Activated T-helper 2 cell treated with anti-CD3 and anti-CD28 coated beads, Interferon-gamma antibody, Interleukin-2, Interleukin-4, amounts not matched to agents 10 μg/mL and 5 μg/mL and 100 μg/mL, durations not matched to agents 14 hours and 24 hours and 36 hours (primary cell): ENCODE results near the gene ZNF488. TPM values are rescaled to one million over a fixed set of nuclear protein-coding genes. Genes with fewer than 3 reads are reported as not detected.

Experiments
- DNase-seq: peaks from one replicate; pipeline ENCODE4 v3.0.0; 2021; ENCODE audit warnings: low spot score
- H3K27ac Mint-ChIP-seq: one replicate; pipeline ENCODE4 v1.8.0; 2021; ENCODE audit warnings: mixed read lengths
- H3K27me3 Mint-ChIP-seq: one replicate; pipeline ENCODE4 v1.8.0; 2021; ENCODE audit warnings: low read depth, mixed read lengths
- H3K36me3 Mint-ChIP-seq: one replicate; pipeline ENCODE4 v1.8.0; 2021; ENCODE audit warnings: low read depth, mixed read lengths
- H3K4me1 Mint-ChIP-seq: one replicate; pipeline ENCODE4 v1.8.0; 2021; ENCODE audit warnings: low read depth, mixed read lengths
- H3K4me3 Mint-ChIP-seq: one replicate; pipeline ENCODE4 v1.8.0; 2021; ENCODE audit warnings: low read depth, mild to moderate bottlenecking, moderate library complexity, mixed read lengths
- H3K9me3 Mint-ChIP-seq: one replicate; pipeline ENCODE4 v1.8.0; 2021; ENCODE audit warnings: mixed read lengths
- intact Hi-C: fragments of 100-400 bp; cut with micrococcal nuclease; formaldehyde crosslinking; loops from one replicate; pipeline ENCODE4 v1.15.1; 2023
- total RNA-seq: library from RNA; stranded (reverse); gene quantifications from 2 replicates; pipeline ENCODE4 v1.2.3, GENCODE V29; 2022

The ZNF488 gene
- total RNA-seq, 1 donor from 2014 or later, result 1.7 TPM

DNA sequence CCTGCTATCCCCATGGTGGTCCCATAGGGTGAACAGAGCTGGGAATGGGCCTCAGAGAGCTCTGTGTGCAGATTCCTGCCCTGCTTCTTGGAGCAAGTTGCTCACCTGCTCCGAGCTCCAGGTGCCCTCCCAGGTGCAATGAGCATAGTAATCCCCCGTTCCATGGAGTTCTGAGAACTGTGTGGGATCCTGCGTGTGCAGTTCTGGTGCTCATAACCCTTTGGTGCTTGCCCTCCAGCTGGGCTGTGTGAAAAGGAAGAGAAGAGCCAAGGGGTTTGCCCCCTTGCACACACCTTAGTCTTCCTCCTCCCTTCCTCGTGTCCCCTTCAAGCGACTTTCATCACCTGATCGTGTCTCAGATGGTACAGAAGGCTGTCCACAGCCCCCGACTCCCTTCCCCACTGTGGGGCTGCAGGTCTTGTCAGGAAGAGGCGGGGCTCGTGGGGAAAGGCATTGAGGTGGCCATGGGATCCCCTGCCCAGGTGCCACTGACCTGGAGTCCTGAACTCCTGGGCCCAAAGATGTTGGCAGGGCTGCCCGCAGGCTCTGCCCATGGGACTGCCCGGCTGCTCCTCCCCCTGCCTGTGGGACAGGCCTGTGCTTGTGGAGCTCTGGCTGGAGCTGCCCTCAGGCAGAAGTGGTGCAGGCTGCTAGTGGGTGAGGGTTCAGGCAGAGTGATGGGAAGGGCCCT is 21.9 kb upstream of the ZNF488 start:
- Mint-ChIP-seq H3K9me3 (no peaks in the 10 kb centered on the region), H3K4me3 (no peak overlapping the region), H3K36me3 (no peaks in the 10 kb centered on the region), H3K4me1 (peaks cover 4% of the 10 kb centered on the region), H3K27ac (no peak overlapping the region), H3K27me3 (no peaks in the 10 kb centered on the region)
- intact Hi-C loops, result no loop called here
- no peak for DNase-seq

DNA sequence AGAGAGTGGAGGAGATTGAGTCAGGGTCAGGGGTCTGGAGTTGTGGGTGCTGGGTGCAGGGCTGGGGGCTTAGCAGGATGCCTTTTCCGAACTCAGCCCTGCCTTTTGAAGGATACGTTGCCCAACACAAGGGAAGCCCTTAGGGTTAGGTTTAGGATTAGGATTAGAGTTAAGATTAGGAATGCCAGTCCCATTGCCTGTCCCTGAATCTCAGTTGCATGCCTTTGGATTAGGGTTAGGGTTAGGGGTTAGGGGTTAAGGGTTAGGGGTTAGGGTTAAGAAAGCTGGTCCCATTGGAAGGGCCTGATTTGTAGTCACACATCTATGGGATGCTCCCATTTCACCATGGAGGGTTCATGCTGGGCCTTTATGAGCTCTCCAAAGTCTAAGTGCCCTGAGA is 20.8 kb upstream of the ZNF488 start:
- Mint-ChIP-seq H3K4me1 (peaks cover 4% of the 10 kb centered on the region), H3K4me3 (no peak overlapping the region), H3K27ac (no peak overlapping the region), H3K27me3 (no peaks in the 10 kb centered on the region), H3K36me3 (no peaks in the 10 kb centered on the region), H3K9me3 (no peaks in the 10 kb centered on the region)
- intact Hi-C loops, result no loop called here
- no peak for DNase-seq

DNA sequence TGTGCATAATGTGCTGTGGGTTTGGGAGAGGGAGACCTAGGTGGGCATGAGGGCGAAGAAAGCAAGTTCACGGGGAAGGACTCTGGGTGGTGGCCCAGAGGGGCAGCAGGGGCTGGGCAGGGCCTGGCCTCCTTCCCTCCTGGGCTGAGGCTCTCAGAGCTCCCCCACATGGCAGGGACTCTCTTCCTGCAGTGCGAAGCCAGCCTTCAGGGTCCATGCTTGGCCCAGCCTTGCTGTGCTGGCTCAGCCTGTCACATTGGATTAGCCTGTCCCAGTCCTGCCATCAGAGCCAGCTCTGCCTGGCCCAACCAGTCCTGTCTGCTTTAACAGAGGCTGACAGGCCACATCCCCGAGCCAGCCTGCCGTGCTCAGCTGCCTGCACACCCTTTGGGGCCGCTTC is 20.4 kb upstream of the ZNF488 start:
- H3K36me3 Mint-ChIP-seq, result no peaks in the 10 kb centered on the region
- H3K9me3 Mint-ChIP-seq, result no peaks in the 10 kb centered on the region
- intact Hi-C loops, result no loop called here
- no peak for DNase-seq
- peaks cover 4% of the 10 kb centered on the region for H3K4me1 Mint-ChIP-seq
- H3K27ac Mint-ChIP-seq, result no peak overlapping the region
- no peaks in the 10 kb centered on the region for H3K27me3 Mint-ChIP-seq
- no peak overlapping the region for H3K4me3 Mint-ChIP-seq

DNA sequence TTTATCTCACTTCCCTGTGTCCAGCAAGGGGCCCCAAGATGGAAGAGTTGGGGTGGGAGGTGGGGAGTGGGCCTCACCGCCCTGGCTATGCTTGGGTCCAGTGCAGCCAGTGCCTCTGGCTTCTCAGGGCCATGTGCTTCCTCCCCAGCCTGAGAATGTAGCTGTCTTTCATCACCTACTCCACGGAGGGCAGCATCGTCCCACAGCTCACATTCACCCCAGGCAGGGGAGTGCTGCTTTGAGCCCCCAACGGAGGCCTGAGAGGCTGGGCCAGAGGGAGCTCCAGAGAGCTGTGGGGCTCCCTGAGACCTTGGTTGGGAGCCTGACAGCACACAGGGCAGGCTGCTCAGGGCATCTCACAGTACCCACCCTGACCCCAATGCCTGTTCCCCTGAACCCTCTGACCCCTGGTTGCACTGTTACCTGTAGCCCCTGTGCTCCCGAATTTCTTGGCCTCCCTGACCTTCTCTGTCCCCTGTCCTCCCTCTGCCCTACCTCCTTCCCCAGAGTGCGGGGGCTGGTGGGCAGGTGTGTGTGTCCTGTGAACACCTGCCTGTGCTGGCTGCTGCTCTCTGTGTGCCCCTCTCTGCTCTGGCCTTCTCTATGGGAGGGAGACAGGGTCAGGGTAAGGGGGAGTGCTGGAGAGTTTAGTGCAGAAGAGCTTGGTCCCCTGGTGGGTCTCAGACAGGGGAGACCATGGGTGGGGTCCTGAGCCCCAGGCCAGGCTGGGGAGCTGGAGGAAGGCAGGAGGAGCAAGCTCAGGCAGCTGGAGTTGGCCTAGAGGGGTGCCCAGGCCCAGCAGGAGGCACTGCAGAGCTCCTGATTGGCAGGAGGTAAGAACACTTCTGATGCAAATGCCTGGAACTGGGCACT is 19.6 kb upstream of the ZNF488 start:
- Mint-ChIP-seq H3K4me3 (no peak overlapping the region), H3K4me1 (peaks cover 4% of the 10 kb centered on the region), H3K27me3 (peaks cover 2% of the 10 kb centered on the region), H3K36me3 (no peaks in the 10 kb centered on the region), H3K9me3 (no peaks in the 10 kb centered on the region), H3K27ac (no peak overlapping the region)
- intact Hi-C loops, result no loop called here
- DNase-seq, result no peak

DNA sequence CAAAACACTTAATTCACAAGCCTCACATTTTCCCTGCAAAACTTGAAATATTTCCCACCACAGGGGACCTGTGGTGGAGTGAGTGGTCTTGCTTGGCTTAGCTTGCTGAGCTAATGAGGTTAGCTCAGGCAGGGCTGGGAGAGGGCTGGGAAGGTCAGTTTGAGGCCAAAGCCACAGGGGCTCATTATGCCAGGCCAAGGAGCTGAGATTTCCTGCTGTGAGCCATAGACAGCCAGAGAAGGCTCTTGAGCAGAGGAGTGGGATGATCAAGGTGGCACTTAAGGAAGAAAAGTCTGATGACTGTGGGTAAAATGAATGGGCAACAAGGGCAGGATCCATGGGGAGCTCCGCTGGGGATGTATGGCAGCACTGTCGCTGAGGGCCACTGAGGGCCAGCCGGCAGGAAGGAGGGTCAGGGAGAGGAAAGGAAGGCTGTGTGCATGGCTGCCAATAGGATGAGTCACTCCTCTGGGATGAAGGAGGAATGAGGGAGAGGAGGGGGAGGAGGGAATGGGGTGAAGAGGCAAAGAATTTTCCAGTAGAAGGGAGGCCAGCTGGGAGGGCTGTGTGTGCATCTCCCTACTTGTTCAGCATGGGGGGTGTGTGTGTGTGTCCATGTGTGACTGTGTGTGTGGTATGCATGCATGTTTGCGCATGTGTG is 18.7 kb upstream of the ZNF488 start:
- Mint-ChIP-seq H3K4me1 (peaks cover 4% of the 10 kb centered on the region), H3K9me3 (no peaks in the 10 kb centered on the region), H3K27ac (no peak overlapping the region), H3K4me3 (no peak overlapping the region), H3K36me3 (no peaks in the 10 kb centered on the region), H3K27me3 (peaks cover 7% of the 10 kb centered on the region)
- intact Hi-C loops, result no loop called here
- no peak for DNase-seq

DNA sequence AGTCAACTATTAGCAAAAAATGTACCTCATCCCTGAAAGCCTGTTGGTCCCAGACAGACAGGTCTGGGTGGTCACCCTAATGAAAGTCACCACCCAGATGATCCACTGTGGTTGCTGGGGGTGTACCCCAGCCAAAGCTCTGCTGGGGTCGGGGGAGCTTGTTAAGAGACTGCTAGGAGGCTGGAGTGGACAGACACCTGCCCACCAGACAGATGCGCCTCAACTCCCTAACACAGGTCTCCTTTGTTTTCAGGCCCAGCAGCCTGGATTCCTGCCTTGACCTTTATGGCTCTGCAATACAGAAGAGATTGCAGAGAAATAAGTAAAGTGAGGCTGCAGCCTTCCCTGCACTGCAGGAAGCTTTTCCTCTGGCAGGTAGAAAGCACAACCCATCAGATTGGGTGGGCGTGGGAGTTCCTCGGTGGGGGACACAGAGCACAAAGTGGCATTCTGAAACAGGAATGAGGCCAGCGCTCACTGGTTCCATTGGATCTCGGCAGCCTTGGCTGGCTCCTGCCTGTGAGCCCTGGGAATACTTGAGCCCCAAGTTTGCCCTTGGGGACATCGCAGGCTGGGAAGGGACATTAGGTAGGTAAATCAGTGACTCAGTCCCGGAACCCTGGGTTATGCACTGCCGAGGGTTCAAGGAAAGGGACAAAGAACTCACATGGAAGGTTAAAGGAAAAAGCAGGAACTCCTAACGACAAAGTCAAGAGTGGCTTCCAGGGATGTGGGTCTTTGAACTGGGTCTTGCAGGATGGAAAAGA is 18.0 kb upstream of the ZNF488 start:
- intact Hi-C loops, result no loop called here
- Mint-ChIP-seq H3K4me1 (peaks cover 4% of the 10 kb centered on the region), H3K27me3 (peaks cover 7% of the 10 kb centered on the region), H3K36me3 (no peaks in the 10 kb centered on the region), H3K4me3 (no peak overlapping the region), H3K27ac (no peak overlapping the region), H3K9me3 (no peaks in the 10 kb centered on the region)
- no peak for DNase-seq

DNA sequence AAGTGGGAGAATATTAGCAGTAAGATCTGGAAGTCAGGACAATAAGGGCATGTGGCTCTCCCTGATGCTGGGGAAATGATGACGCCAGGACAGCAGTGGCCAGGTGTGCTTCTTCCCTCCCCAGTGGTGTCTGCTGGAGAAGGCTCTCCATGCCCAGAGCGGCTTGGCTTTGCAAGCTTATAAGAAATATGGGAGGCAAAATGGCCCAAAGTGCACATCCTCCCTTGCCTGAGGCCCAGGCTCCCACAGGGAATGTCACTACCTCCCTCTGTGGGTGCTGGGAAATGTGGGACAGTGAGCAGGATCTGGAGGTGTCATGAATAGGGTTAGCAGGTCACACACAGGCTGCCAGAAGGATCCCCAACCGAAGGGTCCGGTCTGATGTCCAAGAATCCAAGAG is 17.1 kb upstream of the ZNF488 start:
- H3K27me3 Mint-ChIP-seq, result peaks cover 13% of the 10 kb centered on the region
- H3K4me1 Mint-ChIP-seq, result peaks cover 12% of the 10 kb centered on the region
- H3K4me3 Mint-ChIP-seq, result no peak overlapping the region
- no peak for DNase-seq
- H3K9me3 Mint-ChIP-seq, result no peaks in the 10 kb centered on the region
- H3K27ac Mint-ChIP-seq, result no peak overlapping the region
- intact Hi-C loops, result no loop called here
- peaks cover 3% of the 10 kb centered on the region for H3K36me3 Mint-ChIP-seq

DNA sequence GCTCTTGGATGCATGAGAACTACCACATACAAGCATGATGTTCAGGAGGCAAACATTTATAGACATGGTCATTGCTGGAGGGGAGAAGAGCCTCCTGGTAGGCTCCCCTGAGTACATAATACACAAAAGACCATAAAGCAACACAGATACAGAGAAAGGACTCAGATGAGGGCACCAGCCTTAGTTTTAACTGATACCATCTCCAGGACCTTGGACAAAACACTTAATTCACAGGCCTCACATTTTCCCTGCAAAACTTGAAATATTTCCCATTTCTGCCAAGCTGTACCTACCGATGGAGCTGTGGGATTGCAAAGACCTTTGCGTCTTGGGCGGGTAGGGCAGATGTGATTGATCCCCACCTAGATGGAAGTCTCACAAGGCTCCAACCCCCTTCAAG is 16.7 kb upstream of the ZNF488 start:
- Mint-ChIP-seq H3K27ac (no peak overlapping the region), H3K27me3 (peaks cover 16% of the 10 kb centered on the region), H3K4me3 (no peak overlapping the region), H3K4me1 (peaks cover 12% of the 10 kb centered on the region), H3K36me3 (peaks cover 3% of the 10 kb centered on the region), H3K9me3 (no peaks in the 10 kb centered on the region)
- intact Hi-C loops, result no loop called here
- no peak for DNase-seq

DNA sequence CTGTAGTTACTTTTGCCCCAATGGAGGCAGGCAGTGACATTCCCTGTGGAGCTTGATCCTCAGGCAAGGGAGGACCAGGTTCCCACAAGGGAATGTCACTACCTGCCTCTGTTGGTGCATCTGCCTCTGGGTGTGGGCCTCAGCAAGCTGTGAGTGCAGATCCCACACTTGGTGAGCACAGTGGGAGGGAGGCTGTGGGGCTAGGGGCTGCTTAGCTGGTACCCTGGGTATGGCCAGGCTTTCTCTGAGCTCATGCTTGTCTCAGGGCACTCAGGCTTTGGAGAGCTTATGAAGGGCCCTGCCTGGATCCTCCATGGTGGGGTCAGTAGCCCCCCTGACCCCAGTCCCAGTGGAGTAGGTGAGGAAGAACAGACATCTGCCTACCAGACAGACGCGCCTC is 16.2 kb upstream of the ZNF488 start:
- no peak overlapping the region for H3K27ac Mint-ChIP-seq
- H3K27me3 Mint-ChIP-seq, result peaks cover 20% of the 10 kb centered on the region
- no peak overlapping the region for H3K4me3 Mint-ChIP-seq
- peaks cover 12% of the 10 kb centered on the region for H3K4me1 Mint-ChIP-seq
- no peaks in the 10 kb centered on the region for H3K9me3 Mint-ChIP-seq
- no peak for DNase-seq
- intact Hi-C loops, result no loop called here
- peaks cover 3% of the 10 kb centered on the region for H3K36me3 Mint-ChIP-seq

DNA sequence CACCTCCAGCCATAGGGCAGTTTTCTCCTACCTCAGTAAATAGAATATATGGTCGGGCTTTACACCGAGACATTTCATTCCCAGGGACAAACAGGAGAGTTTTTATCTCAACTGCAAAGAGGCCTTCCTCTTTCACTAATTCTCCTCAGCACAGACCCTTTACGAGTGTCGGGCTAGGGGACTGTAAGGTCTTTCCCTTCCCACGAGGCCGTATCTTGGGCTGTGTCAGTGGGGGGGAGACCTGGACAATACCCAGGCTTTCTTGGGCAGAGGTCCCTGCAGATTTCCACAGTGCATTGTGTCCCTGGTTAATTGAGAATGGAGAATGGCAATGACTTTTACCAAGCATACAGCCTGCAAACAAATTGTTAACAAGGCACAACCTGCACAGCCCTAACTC is 13.2 kb upstream of the ZNF488 start:
- H3K36me3 Mint-ChIP-seq, result peaks cover 3% of the 10 kb centered on the region
- H3K4me1 Mint-ChIP-seq, result peaks cover 9% of the 10 kb centered on the region
- intact Hi-C loops, result no loop called here
- H3K27me3 Mint-ChIP-seq, result peaks cover 43% of the 10 kb centered on the region
- H3K27ac Mint-ChIP-seq, result no peak overlapping the region
- H3K9me3 Mint-ChIP-seq, result no peaks in the 10 kb centered on the region
- no peak for DNase-seq
- H3K4me3 Mint-ChIP-seq, result no peak overlapping the region

DNA sequence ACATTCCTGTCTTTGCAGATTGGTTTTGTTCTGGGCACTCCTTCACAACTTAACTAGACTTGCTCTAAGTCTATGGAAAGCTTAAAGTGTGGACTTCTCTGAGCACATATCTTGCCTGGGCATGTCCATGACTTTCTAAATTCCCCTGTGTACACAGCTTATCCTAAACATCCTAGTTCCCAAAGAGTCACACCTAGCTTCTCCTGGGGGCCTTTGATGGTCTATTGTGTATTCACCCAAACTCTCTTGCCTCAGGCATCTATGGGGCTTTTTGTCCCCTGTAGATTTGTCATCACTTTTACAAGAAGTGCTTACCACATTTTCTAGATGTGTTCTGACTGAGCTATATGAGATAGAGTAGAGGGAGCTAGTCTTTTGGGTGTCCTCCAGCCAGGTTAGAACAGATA is 12.2 kb upstream of the ZNF488 start:
- DNase-seq, result no peak
- Mint-ChIP-seq H3K4me1 (peaks cover 9% of the 10 kb centered on the region), H3K27me3 (peaks cover 51% of the 10 kb centered on the region), H3K36me3 (peaks cover 3% of the 10 kb centered on the region), H3K4me3 (no peak overlapping the region), H3K27ac (no peak overlapping the region), H3K9me3 (no peaks in the 10 kb centered on the region)
- intact Hi-C loops, result no loop called here

DNA sequence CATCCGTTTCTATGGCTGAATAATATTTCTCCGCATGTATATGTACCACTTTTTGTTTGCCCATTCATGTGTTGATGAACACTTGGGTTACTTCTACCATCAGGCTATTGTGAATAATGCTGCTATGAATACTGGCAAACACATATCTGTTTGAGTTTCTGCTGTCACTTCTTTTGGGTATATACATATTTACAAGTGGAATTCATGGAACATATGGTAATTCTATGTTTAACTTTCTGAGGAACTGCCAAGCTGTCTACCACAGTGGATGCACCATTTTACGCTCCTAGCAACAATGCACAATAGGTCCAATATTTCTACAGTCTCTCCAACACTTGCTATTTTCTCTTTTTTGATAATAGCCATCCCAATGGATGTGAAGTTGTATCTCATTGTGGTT is 5.5 kb upstream of the ZNF488 start:
- Mint-ChIP-seq H3K27me3 (peaks cover 48% of the 10 kb centered on the region), H3K4me3 (no peak overlapping the region), H3K36me3 (peaks cover 7% of the 10 kb centered on the region), H3K27ac (no peak overlapping the region), H3K4me1 (peaks cover 6% of the 10 kb centered on the region), H3K9me3 (peaks cover 21% of the 10 kb centered on the region)
- intact Hi-C loops, result no loop called here
- DNase-seq, result no peak
